Activated CD8-positive, alpha-beta memory T cell treated with anti-CD3 and anti-CD28 coated beads for 48 hours (primary cell): ENCODE measurements around the gene PTPRN2.

ENCODE experiments used
- DNase-seq, 3 experiments: peaks; one replicate each; pipeline ENCODE4 v3.0.0-alpha.2; 2020; ENCODE audit warnings: low read depth in 2 of 3, low spot score in 2 of 3

The PTPRN2 gene

GRCh38 chr7:158272509-158273137 lies 315.0 kb downstream of the PTPRN2 start:
- no peak for DNase-seq

GRCh38 chr7:158272091-158272490 lies 315.5 kb downstream of the PTPRN2 start:
- no peak for DNase-seq

DNA sequence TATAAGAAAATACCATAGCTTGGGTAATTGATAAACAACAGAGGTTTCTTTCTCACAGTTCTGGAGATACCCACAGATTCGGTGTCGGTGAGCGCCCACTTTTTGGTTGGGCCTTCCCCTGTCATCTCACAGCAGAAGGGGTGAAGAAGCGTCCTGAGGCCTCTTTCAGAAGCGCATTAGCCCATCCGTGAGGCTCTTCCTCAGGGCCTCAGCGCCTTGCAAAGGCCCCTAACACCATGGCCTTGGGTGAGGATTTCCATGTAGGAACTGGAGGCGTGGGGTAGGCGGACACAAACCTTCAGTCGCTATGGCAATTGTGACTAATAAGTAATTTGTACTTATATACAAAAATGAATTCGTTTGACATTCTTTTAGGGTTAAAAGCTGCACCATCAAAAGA lies 316.0 kb downstream of the PTPRN2 start:
- no peak for DNase-seq

- no peak for DNase-seq
Observed at GRCh38 chr7:158270856-158271413, 316.7 kb downstream of the PTPRN2 start.

DNA sequence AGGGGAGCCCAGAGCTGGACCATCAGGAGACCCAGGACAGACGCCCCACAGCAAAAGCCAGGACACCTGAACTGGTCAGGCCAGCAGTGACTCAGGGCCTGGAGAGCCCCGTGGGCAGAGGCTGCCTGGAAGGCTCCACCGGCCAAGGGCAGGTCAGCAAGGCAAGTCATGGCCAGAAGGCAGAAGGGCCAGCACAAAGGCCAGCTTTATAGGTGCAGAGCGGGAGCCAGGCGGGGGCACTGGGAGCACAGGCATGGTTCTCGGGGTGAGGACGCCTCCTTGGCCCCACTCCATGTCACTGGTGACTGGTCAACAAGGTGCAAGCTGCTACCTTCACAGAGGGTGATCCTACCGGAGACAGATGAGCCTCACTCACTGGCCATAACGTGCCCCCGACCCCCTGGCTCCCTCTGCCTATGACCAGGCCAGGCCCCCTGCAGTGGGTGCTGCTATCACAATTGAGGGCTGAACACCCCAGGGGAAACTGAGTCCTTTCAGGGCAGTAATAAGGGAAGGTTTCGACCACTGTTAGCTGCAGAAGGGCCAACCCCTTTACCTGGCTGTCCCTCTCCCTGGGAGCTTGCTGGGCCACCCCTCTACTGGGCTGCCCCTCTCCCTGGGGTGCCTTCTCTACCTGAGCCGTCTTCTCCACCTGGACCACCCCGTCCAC lies 317.4 kb downstream of the PTPRN2 start:
- no peak for DNase-seq

DNA sequence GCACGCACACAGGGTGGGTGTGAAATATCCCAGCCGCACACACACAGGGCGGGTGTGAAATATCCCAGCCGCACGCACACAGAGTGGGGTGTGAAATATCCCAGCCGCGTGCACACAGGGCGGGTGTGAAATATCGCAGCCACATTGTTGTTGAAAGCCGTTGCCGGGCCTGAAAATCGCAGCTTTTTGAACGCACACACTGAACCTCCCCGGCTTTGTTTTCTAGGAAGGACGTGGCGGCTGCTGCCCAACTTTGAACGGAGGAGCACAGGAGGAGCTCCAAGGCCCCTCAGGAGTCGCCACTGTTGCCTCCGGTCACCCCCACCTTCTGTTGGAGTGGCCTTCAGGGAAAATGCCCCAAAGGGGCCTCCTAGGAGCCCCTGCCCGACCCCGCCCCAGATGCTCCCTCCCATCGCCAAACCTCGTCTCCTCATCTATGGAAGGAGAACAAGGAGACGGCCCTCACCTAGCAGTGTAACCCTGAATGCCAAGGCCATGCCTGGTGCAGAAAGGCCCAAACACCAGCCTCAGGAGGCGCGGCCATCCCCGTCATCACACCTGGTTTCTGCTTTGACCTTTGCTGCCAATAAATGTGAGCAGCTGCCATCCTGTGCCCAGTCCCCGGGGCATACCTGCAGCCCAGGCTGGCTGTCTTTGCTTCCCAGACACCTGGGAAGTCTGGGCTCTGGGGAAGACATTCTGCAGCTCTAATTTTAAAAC lies 318.6 kb downstream of the PTPRN2 start:
- DNase-seq = no peak

- DNase-seq = no peak
Observed at GRCh38 chr7:158267742-158268435, 319.7 kb downstream of the PTPRN2 start.

DNA sequence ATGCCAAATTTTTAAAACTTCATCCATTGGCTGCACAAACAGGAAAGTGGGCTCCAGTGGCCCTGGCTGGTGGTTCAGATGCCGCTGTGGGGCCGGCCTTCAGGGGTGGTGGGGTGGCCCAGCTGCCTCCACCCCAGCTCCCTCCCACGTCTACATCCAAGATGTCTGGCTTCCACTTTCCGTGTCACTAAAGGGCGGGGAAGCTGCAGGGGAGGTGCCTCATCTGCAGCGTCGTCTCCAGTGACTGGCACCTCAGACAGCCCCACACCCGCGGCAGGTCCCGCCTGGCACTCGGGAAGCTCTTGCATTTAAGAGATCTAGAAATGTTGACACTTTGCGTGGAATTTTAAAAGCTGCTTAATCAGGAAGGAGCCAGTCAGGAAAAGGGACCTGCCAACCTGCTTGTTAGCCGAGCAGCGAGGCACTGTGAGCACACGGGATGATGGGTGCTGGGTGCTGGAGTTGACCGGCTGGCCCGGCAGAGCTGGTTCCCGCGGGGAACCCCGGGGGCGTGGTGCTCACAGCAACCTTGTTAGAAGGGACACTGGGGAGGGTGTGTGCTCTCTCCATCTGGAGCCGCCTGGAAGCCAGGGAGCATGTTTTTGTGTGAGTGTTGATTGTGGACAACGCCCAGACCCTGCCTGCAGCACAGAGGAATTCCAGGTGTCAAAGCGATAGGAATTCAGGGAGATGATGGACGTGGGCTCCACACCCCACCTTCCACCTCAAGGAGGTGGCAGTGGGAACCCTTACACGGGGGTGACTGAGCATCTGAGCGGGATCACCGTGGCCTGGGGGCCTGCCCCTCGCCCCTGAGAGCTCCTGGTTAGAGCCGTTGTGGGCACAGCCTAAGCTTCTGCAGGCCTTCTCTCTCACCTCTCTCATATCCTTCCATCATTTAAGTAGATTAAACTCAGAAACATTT lies 320.5 kb downstream of the PTPRN2 start:
- no peak for DNase-seq

- DNase-seq = no peak
Observed at GRCh38 chr7:158266426-158266816, 321.2 kb downstream of the PTPRN2 start.

DNA sequence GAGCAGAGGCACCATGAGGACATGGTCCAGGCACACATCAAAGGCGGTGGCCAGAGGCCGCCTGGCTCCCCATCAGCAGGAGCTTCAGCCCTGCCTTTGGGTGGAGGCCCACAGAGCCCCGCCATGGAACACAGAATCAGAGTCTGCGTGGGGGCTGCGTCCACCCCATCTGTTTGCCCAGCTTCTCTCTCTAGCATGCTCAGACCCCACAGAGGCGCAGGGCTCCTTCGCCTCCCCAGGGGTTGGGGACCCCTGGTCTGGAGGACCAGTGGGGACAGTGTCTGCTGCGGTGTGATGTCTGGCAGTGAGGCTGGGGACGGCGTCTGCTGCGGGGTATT lies 321.9 kb downstream of the PTPRN2 start:
- DNase-seq = no peak

DNA sequence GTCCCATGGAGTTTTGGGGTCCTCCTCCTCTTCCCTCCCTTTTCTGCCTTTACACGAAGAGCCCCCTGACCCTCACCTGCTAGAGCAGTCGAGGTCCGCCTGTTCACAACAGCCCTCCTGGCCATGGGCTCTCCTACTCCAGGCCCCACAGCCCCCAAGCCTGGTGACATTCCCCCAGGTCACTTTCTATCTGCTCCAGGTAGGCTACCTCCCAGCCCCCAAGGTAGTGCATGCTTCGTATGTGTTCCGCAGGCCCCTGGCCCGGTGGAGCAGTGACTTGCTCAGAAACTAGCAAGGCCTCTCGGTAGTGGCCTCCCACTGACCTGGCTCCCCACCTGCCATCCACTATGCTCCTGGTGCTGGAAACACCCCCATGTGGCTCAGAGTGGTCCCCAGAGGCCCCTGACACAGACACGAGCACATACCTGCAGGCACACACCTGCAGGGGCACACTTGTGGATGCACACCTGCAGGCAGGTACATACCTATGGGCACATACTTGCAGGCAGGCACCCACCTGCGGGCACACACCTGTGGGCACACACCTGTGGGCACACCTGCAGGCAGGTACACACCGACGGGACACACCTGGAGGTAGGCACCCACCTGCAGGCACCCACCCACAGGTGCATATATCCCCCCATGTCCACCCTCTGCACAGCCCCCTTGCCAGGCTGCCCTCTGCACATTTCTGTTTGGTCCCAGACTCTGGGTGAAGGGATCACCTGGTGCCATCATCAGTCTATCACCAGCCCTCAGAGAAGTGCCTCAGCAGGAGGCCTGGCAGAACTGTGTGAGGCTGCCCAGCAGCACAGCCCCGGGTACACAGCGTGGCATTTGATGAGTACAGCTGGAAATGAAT lies 322.5 kb downstream of the PTPRN2 start:
- DNase-seq = no peak

DNA sequence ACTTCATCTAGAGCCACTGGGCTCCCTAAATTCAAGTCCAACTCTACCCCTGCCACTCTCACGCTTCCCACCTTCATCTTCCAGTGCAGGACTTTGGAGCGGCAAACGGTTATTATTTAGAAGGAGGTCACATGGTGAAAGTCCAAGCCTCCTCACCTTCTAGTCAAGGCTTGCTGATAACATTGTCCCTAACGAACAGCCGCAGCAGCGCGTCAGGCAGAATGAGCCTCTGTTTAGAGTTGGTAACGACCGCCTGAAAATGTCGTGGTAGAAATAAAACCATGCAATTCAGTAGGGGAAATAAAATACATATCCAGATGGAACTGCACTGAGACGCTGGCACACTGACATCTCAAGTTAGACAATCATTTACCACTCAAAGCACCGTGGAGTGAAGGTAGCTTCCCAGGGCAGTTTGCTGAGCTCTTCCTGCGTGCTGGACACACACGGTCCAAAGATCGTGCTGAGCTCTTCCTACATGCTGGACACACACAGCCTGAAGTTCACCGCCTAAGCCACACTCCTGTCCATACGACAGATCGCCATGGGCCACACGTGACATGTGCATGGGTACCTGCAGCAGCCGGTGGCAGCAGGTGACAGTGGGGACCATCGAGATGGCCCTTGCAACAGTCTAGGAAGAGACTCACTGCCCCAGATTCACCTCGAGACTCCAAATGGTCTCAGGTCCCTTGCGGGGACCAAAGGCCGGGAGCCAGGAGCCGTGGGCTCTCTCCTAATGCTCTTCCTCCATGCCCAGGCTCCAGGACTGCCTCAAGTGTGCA lies 323.5 kb downstream of the PTPRN2 start:
- no peak for DNase-seq

- DNase-seq = no peak
Observed at GRCh38 chr7:158263110-158263963, 324.3 kb downstream of the PTPRN2 start.

DNA sequence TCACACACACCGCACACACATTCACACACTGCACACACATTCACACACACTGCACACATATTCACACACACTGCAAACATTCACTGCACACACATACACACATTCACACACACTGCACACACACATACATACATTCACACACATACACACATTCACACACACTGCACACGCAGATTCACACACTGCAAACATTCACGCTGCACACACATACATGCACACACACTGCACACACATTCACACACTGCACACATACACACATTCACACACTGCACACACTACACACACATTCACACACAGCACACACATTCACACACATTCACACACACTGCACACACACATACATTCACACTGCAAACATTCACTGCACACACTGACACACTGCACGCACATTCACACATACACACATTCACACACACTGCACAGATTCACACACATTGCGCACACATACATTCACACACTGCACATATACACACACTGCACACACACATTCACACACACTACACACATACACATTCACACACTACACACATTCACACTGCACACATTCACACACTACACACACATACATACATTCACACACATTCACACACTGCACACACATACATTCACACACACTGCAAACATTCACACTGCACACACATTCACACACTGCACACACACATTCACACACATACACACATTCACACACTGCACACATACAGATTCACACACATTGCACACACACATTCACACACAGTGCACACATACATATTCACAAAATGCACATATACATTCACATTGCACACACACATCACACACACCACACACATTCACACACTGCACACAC lies 325.1 kb downstream of the PTPRN2 start:
- DNase-seq = no peak

- no peak for DNase-seq
Observed at GRCh38 chr7:158261362-158262235, 326.0 kb downstream of the PTPRN2 start.
